Measurements from ENCODE around the gene SLC7A6.

Gene SLC7A6

GRCh38 chr16:68273896-68274295 lies 9.6 kb downstream of the SLC7A6 start:
- H2AFZ ChIP-seq (ENCODE audit: low read length): no peak overlapping the region
- H3K9ac ChIP-seq (ENCODE audit: low read length): no peak overlapping the region; the same call in 1 of the 2 replicates
- TF ChIP-seq CTCF (IDR thresholded peaks at IDR 0.05; ENCODE audit: low read length): no peak
- TF ChIP-seq EZH2 (IDR thresholded peaks at IDR 0.05; ENCODE audit: borderline replicate concordance, low read length): no peak
- H3K9me3 ChIP-seq (ENCODE audit: low read length): no peaks in the 10 kb centered on the region
- peaks cover 32% of the 10 kb centered on the region for H3K36me3 ChIP-seq (ENCODE audit: insufficient read depth, low read length)
- no peaks in the 10 kb centered on the region for H3K9me2 ChIP-seq (ENCODE audit: low read depth, low read length)
- H3K79me2 ChIP-seq (ENCODE audit: insufficient read depth, low read length): peaks cover 18% of the 10 kb centered on the region
- H3K4me1 ChIP-seq (ENCODE audit: insufficient read depth, low read length, severe bottlenecking): peaks cover 67% of the 10 kb centered on the region
- H3K4me3 ChIP-seq (ENCODE audit: low read depth, low read length, poor library complexity, severe bottlenecking): no peak overlapping the region
- H3K4me2 ChIP-seq (ENCODE audit: low read length): peak overlapping the region; percentile 54; the same call in 1 of the 2 replicates
- H3K27ac ChIP-seq (ENCODE audit: low read depth, low read length, poor library complexity, severe bottlenecking): peak overlapping the region; percentile 98
- H3F3A ChIP-seq (ENCODE audit: insufficient read depth, low read length): peaks cover 6% of the 10 kb centered on the region; the same call in 1 of the 2 replicates
- no peaks in the 10 kb centered on the region for H4K20me1 ChIP-seq (ENCODE audit: insufficient read depth, low read length)
- H3K27me3 ChIP-seq (ENCODE audit: insufficient read depth, low read length): no peaks in the 10 kb centered on the region

- no peaks in the 10 kb centered on the region for H3K27me3 ChIP-seq (ENCODE audit: insufficient read depth, low read length)
- TF ChIP-seq CTCF (IDR thresholded peaks at IDR 0.05; ENCODE audit: low read length) (no peak), EZH2 (IDR thresholded peaks at IDR 0.05; ENCODE audit: borderline replicate concordance, low read length) (no peak)
- no peak overlapping the region; the same call in 1 of the 2 replicates for H3K9ac ChIP-seq (ENCODE audit: low read length)
- no peaks in the 10 kb centered on the region for H3K9me2 ChIP-seq (ENCODE audit: low read depth, low read length)
- H3K4me1 ChIP-seq (ENCODE audit: insufficient read depth, low read length, severe bottlenecking): peaks cover 64% of the 10 kb centered on the region
- H3K36me3 ChIP-seq (ENCODE audit: insufficient read depth, low read length): peaks cover 37% of the 10 kb centered on the region
- peak overlapping the region; percentile 98 for H3K27ac ChIP-seq (ENCODE audit: low read depth, low read length, poor library complexity, severe bottlenecking)
- no peak overlapping the region for H3K4me3 ChIP-seq (ENCODE audit: low read depth, low read length, poor library complexity, severe bottlenecking)
- no peak overlapping the region for H2AFZ ChIP-seq (ENCODE audit: low read length)
- peaks cover 15% of the 10 kb centered on the region for H3K79me2 ChIP-seq (ENCODE audit: insufficient read depth, low read length)
- peak overlapping the region; percentile 54; the same call in 1 of the 2 replicates for H3K4me2 ChIP-seq (ENCODE audit: low read length)
- H4K20me1 ChIP-seq (ENCODE audit: insufficient read depth, low read length): no peaks in the 10 kb centered on the region
- H3F3A ChIP-seq (ENCODE audit: insufficient read depth, low read length): peaks cover 6% of the 10 kb centered on the region; the same call in 1 of the 2 replicates
- no peaks in the 10 kb centered on the region for H3K9me3 ChIP-seq (ENCODE audit: low read length)
Measured at GRCh38 chr16:68274441-68274840, 10.1 kb downstream of the SLC7A6 start.

GRCh38 chr16:68275611-68276191 lies 11.4 kb downstream of the SLC7A6 start:
- no peaks in the 10 kb centered on the region for H3K27me3 ChIP-seq (ENCODE audit: insufficient read depth, low read length)
- peak overlapping the region; percentile 46 for H3K4me3 ChIP-seq (ENCODE audit: low read depth, low read length, poor library complexity, severe bottlenecking)
- H3K9me3 ChIP-seq (ENCODE audit: low read length): no peaks in the 10 kb centered on the region
- peaks cover 3% of the 10 kb centered on the region; the same call in 1 of the 2 replicates for H3K79me2 ChIP-seq (ENCODE audit: insufficient read depth, low read length)
- peaks cover 43% of the 10 kb centered on the region for H3K36me3 ChIP-seq (ENCODE audit: insufficient read depth, low read length)
- H2AFZ ChIP-seq (ENCODE audit: low read length): no peak overlapping the region
- peak overlapping the region; percentile 61 for H3K9ac ChIP-seq (ENCODE audit: low read length)
- H3F3A ChIP-seq (ENCODE audit: insufficient read depth, low read length): peaks cover 6% of the 10 kb centered on the region; the same call in 1 of the 2 replicates
- TF ChIP-seq CTCF (IDR thresholded peaks at IDR 0.05; ENCODE audit: low read length): no peak
- no peak for TF ChIP-seq EZH2 (IDR thresholded peaks at IDR 0.05; ENCODE audit: borderline replicate concordance, low read length)
- no peaks in the 10 kb centered on the region for H3K9me2 ChIP-seq (ENCODE audit: low read depth, low read length)
- peak overlapping the region; percentile 98 for H3K27ac ChIP-seq (ENCODE audit: low read depth, low read length, poor library complexity, severe bottlenecking)
- H3K4me2 ChIP-seq (ENCODE audit: low read length): peak overlapping the region; percentile 54
- H4K20me1 ChIP-seq (ENCODE audit: insufficient read depth, low read length): no peaks in the 10 kb centered on the region
- H3K4me1 ChIP-seq (ENCODE audit: insufficient read depth, low read length, severe bottlenecking): peaks cover 69% of the 10 kb centered on the region

Measured in OCI-LY1 (cell line).